Erythroblast (primary cell): ENCODE data around the gene GSTM2.

Experiments
- GATA1 ChIP-seq: IDR thresholded peaks from 2 replicates; pipeline ENCODE4 v1.6.1; 2011; ENCODE audit warnings: low read depth, mild to moderate bottlenecking, control low read depth, low read length, moderate library complexity
- POLR2A ChIP-seq: IDR thresholded peaks from 2 replicates; pipeline ENCODE4 v1.6.1; 2011; ENCODE audit warnings: mild to moderate bottlenecking, low read length

- TF ChIP-seq POLR2A (no peak), GATA1 (no peak)
These were observed 38.4 kb upstream of the GSTM2 start for GRCh38 chr1:109629372-109630030.
